LNCAP (cell line): Measurements from ENCODE around the gene CDRT4.

Experiments
- CTCF ChIP-seq: fragments of 450-650 bp; IDR thresholded peaks from 2 replicates; pipeline ENCODE4 v1.5.1; 2017; ENCODE audit warnings: mild to moderate bottlenecking

CDRT4 gene

GRCh38 chr17:15404106-15405057 lies 63.0 kb downstream of the CDRT4 start:
- no peak for TF ChIP-seq CTCF

GRCh38 chr17:15403276-15403939 lies 64.0 kb downstream of the CDRT4 start:
- no peak for TF ChIP-seq CTCF

GRCh38 chr17:15399443-15399842 lies 68.0 kb downstream of the CDRT4 start:
- no peak for TF ChIP-seq CTCF

- TF ChIP-seq CTCF = no peak
Observed at GRCh38 chr17:15398736-15399331, 68.6 kb downstream of the CDRT4 start.

- no peak for TF ChIP-seq CTCF
Observed at GRCh38 chr17:15398291-15398690, 69.1 kb downstream of the CDRT4 start.

- no peak for TF ChIP-seq CTCF
Observed at GRCh38 chr17:15397620-15398019, 69.8 kb downstream of the CDRT4 start.

GRCh38 chr17:15395091-15395490 lies 72.3 kb downstream of the CDRT4 start:
- no peak for TF ChIP-seq CTCF
